Endothelial cell of coronary artery (primary cell): ENCODE data around the gene HSFX4. TPM values are rescaled to one million over a fixed set of nuclear protein-coding genes. Genes with fewer than 3 reads are reported as not detected.

ENCODE experiments used
- total RNA-seq: library from RNA; depleted of rRNA; stranded (reverse); fragments of >200 nt; gene quantifications from 2 replicates; pipeline ENCODE4 v1.2.3, GENCODE V29; 2014

HSFX4 gene, protein sequence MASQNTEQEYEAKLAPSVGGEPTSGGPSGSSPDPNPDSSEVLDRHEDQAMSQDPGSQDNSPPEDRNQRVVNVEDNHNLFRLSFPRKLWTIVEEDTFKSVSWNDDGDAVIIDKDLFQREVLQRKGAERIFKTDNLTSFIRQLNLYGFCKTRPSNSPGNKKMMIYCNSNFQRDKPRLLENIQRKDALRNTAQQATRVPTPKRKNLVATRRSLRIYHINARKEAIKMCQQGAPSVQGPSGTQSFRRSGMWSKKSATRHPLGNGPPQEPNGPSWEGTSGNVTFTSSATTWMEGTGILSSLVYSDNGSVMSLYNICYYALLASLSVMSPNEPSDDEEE
- not detected in 2 replicates for total RNA-seq

DNA sequence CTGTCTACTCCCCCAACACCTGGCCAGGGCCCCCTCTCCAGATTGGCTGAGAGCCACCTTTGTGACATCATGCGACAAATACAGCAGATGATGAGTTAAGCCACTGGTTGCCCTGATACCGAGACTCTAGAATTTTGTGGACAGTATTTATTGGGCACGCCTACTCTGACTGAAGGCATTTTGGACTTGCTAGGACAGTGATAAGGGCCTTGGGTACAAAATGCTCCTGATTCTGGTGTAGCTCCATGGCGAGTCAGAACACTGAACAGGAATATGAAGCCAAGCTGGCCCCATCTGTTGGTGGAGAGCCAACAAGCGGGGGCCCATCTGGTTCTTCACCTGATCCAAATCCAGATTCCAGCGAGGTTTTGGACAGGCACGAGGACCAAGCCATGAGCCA lies at the start of gene HSFX4:
Gene HSFX4 (plus strand): TSS at position 174 of the 400 bp plus-strand sequence. CDS start 72 bp downstream, at position 246.

DNA sequence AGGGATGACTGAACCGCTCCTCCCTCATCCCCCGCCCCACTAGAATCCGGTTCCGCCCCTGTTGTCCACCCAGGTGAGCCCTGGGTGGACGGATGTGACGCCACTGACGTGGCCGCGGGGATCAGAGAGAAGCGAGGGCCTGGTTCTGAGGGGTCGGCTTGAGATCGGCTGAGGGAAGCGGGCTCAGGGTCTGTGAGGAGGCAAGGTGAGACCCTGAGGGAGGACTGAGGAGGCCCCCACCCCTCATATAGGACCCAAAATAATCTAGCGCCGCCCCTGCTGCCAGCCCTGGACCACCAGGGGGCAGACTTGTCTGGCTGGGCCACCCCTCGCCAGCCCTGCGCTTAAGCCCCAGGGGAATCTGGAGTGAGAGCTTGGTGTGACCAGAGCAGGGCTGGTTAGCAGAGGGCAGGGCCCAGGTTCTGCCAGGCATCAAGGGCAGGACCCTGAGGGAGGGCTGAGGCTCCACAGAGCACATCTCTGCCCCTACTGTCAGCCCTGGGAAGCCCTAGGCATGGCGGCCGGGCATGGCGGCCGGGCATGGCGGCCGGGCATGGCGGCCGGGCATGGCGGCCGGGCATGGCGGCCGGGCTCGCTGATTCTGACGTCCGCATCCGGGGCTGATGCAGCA lies 48.2 kb upstream of the HSFX4 start, which contains the start of gene MAGEA8:
Gene MAGEA8 (plus strand): TSS at position 103 of the 631 bp plus-strand sequence. CDS start 3,090 bp downstream, outside the sequence.

DNA sequence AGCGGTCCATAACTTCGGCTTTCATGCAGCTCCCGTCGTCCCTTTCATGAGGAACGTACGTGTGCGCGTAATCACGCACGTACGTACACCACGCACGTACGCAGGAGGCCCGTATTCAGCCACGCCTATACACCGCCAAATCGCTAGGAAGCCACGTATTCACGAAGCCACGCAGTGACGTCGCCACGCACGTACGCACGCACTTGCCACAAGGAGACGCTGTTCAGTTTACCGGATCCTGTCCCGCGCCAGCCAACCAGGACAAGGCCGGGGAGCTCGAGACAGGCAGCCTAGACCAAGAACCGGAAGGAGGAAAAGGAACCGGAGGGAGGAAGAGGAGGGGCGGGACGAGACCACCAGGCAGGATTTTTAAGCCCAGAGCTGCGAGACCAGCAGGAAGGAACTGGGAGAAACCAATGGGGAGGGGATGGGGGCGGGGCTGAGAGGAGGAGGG lies 9.1 kb downstream of the HSFX4 start, which contains the start of gene EOLA2:
Gene EOLA2 (minus strand): TSS at position 65 of the 454 bp plus-strand sequence. CDS start 4,617 bp downstream, outside the sequence.

Other genes with a start within 250 kb of the HSFX4 start
- gene MAGEA11, start 217.5 kb upstream of the HSFX4 start, total RNA-seq = not detected in 2 replicates
- gene HSFX1, start 155.5 kb upstream of the HSFX4 start, total RNA-seq = 0.28 and 0.36 TPM in 2 replicates
- not detected in 2 replicates for gene MAGEA9, start 147.6 kb upstream of the HSFX4 start, total RNA-seq
- gene MAGEA8, start 48.4 kb upstream of the HSFX4 start, total RNA-seq = not detected in 2 replicates
- gene EOLA2, start 8.9 kb downstream of the HSFX4 start, total RNA-seq = 18.5 and 22.8 TPM in 2 replicates